HL-60/S4 (cell line): ENCODE results near the gene MUC5AC.
"Not testable (repeated sequence)": the region's sequence is repeated elsewhere in the genome, so short reads cannot be mapped to it uniquely, and the experiment has no call there.

Experiments used
- in situ Hi-C: fragments of 300-500 bp; cut with MboI; formaldehyde crosslinking; loops from 2 replicates; pipeline ENCODE4 v1.14.3; 2022; ENCODE audit warnings: low sequenced_read_pairs

The MUC5AC gene

GRCh38 chr11:1160231-1161101 is 2.7 kb downstream of the MUC5AC start:
- in situ Hi-C loops = no loop called here

- in situ Hi-C loops = no loop called here
These were observed 3.8 kb downstream of the MUC5AC start for GRCh38 chr11:1161410-1162137.

GRCh38 chr11:1162138-1162475 is 4.4 kb downstream of the MUC5AC start:
- in situ Hi-C loops = no loop called here

- in situ Hi-C loops = no loop called here
These were observed 4.9 kb downstream of the MUC5AC start for GRCh38 chr11:1162491-1163311.

- in situ Hi-C loops = no loop called here
These were observed 5.7 kb downstream of the MUC5AC start for GRCh38 chr11:1163321-1163910.

GRCh38 chr11:1163911-1164735 is 6.4 kb downstream of the MUC5AC start:
- in situ Hi-C loops = no loop called here

GRCh38 chr11:1164779-1165255 is 7.1 kb downstream of the MUC5AC start:
- in situ Hi-C loops = not testable (repeated sequence)

GRCh38 chr11:1165256-1166041 is 7.7 kb downstream of the MUC5AC start:
- in situ Hi-C loops = no loop called here

GRCh38 chr11:1167256-1167655 is 9.5 kb downstream of the MUC5AC start:
- in situ Hi-C loops = no loop called here

- in situ Hi-C loops = no loop called here
These were observed 10.0 kb downstream of the MUC5AC start for GRCh38 chr11:1167751-1168231.

GRCh38 chr11:1168256-1168655 is 10.5 kb downstream of the MUC5AC start:
- in situ Hi-C loops = no loop called here

- in situ Hi-C loops = no loop called here
These were observed 11.0 kb downstream of the MUC5AC start for GRCh38 chr11:1168721-1169161.

GRCh38 chr11:1171223-1171984 is 13.7 kb downstream of the MUC5AC start:
- in situ Hi-C loops = no loop called here

- in situ Hi-C loops = no loop called here
These were observed 14.4 kb downstream of the MUC5AC start for GRCh38 chr11:1171985-1172728.

GRCh38 chr11:1172729-1173117 is 15.0 kb downstream of the MUC5AC start:
- in situ Hi-C loops = no loop called here

- in situ Hi-C loops = not testable (repeated sequence)
These were observed 15.6 kb downstream of the MUC5AC start for GRCh38 chr11:1173396-1173795.
